Measurements from ENCODE around the gene CRADD. TPM values are rescaled to one million over a fixed set of nuclear protein-coding genes. Genes with fewer than 3 reads are reported as not detected.

The CRADD gene
- total RNA-seq, 1 experiment from 2014 or later, result 23.8 TPM

GRCh38 chr12:93939641-93940325, 262.6 kb downstream of the CRADD start:
- DNase-seq (ENCODE audit: low spot score), result no peak

- DNase-seq (ENCODE audit: low spot score), result peak; percentile 21
Measured at GRCh38 chr12:93943780-93944179, 266.6 kb downstream of the CRADD start.

- DNase-seq (ENCODE audit: low spot score), result no peak
Measured at GRCh38 chr12:93944201-93944600, 267.0 kb downstream of the CRADD start.

Other genes with a start within 250 kb of the CRADD start
- gene UBE2N, start 235.4 kb upstream of the CRADD start, total RNA-seq (2014; rRNA removed; shearing (Covaris generic)), result 102 and 163 TPM in 2 replicates
- gene MRPL42, start 209.9 kb upstream of the CRADD start, total RNA-seq (2014; rRNA removed; shearing (Covaris generic)), result 155 and 177 TPM in 2 replicates
- gene SOCS2, start 104.7 kb upstream of the CRADD start, total RNA-seq (2014; rRNA removed; shearing (Covaris generic)), result 5.7 and 6.1 TPM in 2 replicates